Measurements from ENCODE around the gene TP53I13.

DNA sequence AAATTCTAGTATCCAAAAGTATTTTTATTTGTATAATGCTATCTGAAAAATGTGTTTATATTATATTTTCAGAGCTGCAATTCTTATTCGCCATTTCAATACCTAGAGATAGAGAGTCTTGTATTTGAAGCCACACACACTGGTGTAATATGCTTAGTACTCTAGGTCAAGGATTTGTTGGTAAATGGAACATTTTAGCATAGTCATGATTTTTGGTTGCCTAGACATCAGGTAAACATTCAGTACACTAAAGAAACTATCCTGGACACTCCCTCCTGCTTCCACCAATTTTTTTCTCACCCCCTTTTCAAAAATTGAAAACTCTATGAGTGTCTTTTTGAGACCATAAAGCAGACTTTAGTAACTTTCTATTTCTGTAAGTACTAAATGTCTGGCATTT, 22.4 kb upstream of the TP53I13 start:
- TF ChIP-seq CTCF (IDR thresholded peaks at IDR 0.05) = no peak
- no peak for TF ChIP-seq RCOR1 (IDR thresholded peaks at IDR 0.05; ENCODE audit: low read depth, low read length)
- TF ChIP-seq ESRRA (IDR thresholded peaks at IDR 0.05; ENCODE audit: borderline replicate concordance, low read length) = no peak
- no peak for TF ChIP-seq RFX5 (IDR thresholded peaks at IDR 0.05)

Measured in A549 (cell line).